GM18519 (cell line): ENCODE results near the gene ATP5IF1.

ENCODE experiments used
- ATAC-seq: cut with Tn5 transposase; IDR thresholded peaks from one replicate; pipeline ENCODE4 v1.9.1; 2021; ENCODE audit warnings: mild to moderate bottlenecking, moderate library complexity; ENCODE audit not compliant: unreplicated experiment, low FRiP score

ATP5IF1 gene

GRCh38 chr1:28235755-28236655, at the start of gene ATP5IF1:
Gene ATP5IF1, plus strand, starts transcription at chr1:28236124. Its CDS starts 60 bp downstream, at chr1:28236184.
- ATAC-seq, result peak; percentile 83

- ATAC-seq, result no peak
Observed at GRCh38 chr1:28190337-28190979, 45.5 kb upstream of the ATP5IF1 start.

- no peak for ATAC-seq
Observed at GRCh38 chr1:28190996-28191645, 44.8 kb upstream of the ATP5IF1 start.

GRCh38 chr1:28193701-28194161, 42.2 kb upstream of the ATP5IF1 start:
- ATAC-seq, result no peak

- no peak for ATAC-seq
Observed at GRCh38 chr1:28194326-28195035, 41.4 kb upstream of the ATP5IF1 start.

- no peak for ATAC-seq
Observed at GRCh38 chr1:28195780-28196179, 40.1 kb upstream of the ATP5IF1 start.

GRCh38 chr1:28196330-28196729, 39.6 kb upstream of the ATP5IF1 start:
- no peak for ATAC-seq

GRCh38 chr1:28197682-28198415, 38.1 kb upstream of the ATP5IF1 start:
- ATAC-seq, result no peak

GRCh38 chr1:28199328-28200233, 36.3 kb upstream of the ATP5IF1 start:
- ATAC-seq, result peak; percentile 76

- ATAC-seq, result no peak
Observed at GRCh38 chr1:28200234-28200873, 35.6 kb upstream of the ATP5IF1 start.

- no peak for ATAC-seq
Observed at GRCh38 chr1:28205243-28205642, 30.7 kb upstream of the ATP5IF1 start.

GRCh38 chr1:28208818-28209441, 27.0 kb upstream of the ATP5IF1 start:
- ATAC-seq, result no peak

GRCh38 chr1:28209700-28210099, 26.2 kb upstream of the ATP5IF1 start:
- ATAC-seq, result no peak

- no peak for ATAC-seq
Observed at GRCh38 chr1:28213315-28213714, 22.6 kb upstream of the ATP5IF1 start.

- no peak for ATAC-seq
Observed at GRCh38 chr1:28229089-28229488, 6.8 kb upstream of the ATP5IF1 start.

- ATAC-seq, result no peak
Observed at GRCh38 chr1:28229996-28230395, 5.9 kb upstream of the ATP5IF1 start.

- no peak for ATAC-seq
Observed at GRCh38 chr1:28232558-28233263, 3.2 kb upstream of the ATP5IF1 start, which contains the start of gene DNAJC8. Gene DNAJC8, minus strand, starts transcription at chr1:28233029. Its CDS starts 31 bp downstream, at chr1:28232998.
